Posterior cingulate gyrus (tissue), 11 donors: ENCODE measurements around the gene HCFC1.
"Not testable (repeated sequence)": the region's sequence is repeated elsewhere in the genome, so short reads cannot be mapped to it uniquely, and the experiment has no call there.

Experiments used
- DNase-seq, 10 donors: peaks; one replicate each; pipeline versions ENCODE4 v3.0.0 to v3.0.0-alpha.2; 2020 to 2021; ENCODE audit warnings: mixed read lengths in 3 of 10
- intact Hi-C: fragments of 100-400 bp; cut with DNase I; formaldehyde crosslinking; loops from one replicate; pipeline ENCODE4 v1.15.1; 2023

HCFC1 gene

DNA sequence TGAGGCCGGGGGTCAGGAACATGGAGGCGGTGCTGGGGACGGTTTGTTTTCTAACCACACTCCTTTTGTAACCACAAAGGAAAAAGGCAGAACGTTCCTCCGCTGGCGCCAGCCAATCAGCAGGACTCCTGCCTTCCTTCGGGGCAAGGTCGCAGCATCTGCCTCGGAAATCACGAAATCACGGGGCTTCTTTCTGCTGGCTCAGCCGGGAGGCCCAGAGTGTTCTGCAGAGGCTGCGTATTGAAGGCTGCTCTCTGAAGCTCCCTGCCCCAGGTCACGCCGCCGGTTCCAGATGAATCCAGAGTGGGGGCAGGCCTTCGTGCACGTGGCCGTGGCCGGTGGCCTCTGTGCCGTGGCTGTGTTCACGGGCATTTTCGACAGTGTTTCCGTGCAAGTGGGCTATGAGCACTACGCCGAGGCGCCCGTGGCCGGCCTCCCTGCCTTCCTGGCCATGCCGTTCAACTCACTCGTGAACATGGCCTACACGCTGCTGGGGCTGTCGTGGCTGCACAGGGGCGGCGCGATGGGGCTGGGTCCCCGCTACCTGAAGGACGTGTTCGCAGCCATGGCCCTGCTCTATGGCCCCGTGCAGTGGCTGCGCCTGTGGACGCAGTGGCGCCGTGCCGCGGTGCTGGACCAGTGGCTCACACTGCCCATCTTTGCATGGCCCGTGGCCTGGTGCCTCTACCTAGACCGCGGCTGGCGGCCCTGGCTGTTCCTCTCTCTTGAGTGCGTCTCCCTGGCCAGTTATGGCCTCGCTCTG, 10.3 kb upstream of the HCFC1 start:
- peak in 1 of 10 donors; percentile 83 for DNase-seq

DNA sequence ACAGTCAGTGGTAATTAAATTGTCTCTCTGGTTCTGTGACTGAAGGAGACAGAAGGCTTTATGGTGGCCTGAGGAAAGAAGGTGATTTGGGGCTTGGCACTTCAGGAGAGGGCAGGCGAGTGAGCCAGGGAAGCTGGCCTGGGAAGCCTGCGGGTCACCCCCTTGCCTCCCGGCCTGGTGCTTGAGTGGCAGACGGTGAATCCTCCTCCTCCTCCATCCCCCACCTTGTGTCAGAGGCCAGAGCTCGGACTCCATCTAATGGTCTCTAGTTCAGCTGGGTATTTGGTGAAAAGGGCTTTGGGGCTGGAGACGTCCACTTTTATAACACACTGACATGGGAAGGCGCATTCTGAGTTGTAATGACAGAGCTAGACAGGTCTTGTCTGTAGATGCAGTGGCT, 9.6 kb upstream of the HCFC1 start:
- DNase-seq = peak in 1 of 10 donors; percentile 59
- intact Hi-C loops = no loop called here

More for the DNA sequence above, 10.3 kb upstream of the HCFC1 start:
- intact Hi-C loops = no loop called here

DNA sequence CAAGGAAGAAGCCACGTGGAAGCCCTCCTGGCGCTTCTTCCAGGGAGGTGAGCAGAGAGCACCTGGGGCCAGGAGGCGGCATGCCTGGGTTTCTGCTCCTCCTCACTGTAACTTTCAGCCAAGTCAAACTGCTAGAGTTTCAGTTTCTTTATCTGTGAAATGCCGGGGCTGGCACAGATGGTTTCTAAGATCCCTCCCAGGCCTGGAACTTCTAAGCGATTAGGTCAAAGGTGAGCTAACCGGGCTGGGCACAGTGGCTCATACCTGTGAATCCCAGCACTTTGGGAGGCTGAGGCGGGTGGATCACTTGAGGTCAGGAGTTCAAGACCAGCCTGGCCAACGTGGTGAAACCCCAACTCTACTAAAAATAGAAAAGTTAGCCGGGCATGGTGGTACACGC, 8.8 kb upstream of the HCFC1 start:
- intact Hi-C loops, DNase-seq: not testable (repeated sequence)

DNA sequence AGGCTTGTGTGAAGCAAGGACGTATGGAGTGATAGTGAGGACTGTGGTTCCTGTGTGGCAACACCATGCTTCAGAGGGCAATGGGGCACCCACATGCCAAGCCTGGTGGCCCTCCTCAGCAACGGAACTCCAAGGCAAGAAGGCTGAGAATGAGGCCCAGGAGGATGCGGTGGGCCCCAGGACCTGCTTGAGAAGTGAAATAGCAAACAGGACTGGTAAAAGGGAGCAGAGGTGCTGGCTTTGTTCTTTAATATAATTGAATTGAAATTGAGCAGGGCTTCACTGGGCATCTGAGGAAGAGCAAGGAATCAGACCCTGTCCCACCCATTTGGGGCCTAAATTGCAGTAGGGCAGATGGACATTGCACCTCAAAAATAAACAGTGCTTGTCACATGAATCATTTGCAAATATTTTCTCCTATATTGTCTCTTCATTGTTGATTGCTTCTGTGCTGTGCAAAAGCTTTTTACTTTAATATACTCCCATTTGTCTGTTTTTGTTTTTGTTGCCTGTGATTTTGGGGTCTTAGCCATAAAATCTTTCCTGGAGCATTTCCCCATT, 3.2 kb upstream of the HCFC1 start:
- DNase-seq = no peak
- intact Hi-C loops = no loop called here

DNA sequence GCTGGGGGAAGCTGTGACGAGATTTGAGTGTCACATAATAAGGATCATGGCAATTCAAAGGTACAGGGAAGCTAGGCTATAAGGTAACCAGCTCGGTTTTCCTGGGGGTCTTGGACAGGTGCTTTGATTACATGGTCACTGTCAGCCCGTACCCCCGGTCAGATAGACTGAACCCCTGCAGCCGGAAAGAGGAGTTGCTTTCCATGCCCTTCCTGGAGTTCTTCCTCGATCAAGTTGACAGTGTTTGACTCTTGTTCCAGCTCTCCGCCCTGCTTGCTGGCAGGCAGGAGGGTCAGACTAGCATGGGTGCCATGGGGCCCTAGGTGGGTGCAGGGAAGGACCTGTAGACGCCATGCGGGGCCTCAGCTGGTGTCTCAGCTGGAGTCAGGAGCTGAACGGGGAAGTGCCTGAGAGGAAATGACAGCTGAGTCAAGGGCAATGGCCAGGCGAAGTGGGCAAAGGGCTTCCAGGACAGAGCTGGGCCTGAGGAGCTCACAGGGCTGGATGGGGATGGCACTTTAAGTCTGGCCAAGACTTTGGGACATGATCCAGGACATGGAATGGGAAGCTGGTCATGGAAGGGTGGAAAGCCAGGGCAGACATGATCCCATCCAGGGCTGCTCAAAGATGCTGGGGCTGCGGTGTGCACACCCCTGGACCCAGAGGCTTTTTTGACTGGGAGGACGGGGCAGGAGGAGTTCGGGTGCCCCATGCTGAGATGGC, 2.5 kb upstream of the HCFC1 start:
- peak in 1 of 10 donors; percentile 76 for DNase-seq
- intact Hi-C loops = no loop called here

DNA sequence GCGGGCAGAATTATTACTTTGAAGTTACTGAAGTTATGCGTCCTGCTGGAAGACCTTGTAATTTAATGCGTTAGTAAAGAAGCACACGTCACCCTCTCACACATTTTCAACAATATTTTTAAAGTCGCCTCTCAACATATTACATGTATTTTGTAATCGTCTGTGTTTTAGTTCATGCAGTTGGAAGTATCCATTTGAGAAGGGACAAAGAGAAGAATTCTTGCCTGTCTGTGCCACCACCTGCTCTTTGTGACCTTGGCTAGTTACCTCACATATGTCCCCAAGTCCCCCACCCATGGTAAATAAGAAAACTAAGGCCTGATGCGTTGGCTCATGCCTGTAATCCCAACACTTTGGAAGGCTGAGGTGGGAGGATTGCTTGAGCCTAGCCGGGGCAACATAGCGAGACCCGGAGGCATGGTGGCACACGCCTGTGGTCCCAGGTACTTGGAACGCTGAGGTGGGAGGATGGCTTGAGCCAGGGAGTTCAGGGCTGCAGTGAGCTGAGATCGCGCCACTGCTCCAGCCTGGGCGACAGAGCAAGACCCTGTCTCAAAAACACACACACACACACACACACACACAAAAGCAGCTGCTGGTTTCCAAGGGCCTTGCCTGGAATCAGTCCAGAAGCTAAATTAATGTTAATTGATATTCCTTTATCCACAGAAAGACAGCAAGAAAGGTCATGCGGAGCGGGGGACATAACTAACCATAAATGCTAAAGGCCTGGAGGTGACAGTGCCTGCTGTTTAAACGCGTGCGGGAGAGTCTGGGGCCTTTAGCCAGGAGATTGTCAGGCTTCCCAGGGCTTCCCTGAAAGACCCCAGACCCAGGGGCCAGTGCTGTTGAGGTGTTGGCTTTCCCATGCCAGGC, 1.7 kb upstream of the HCFC1 start:
- intact Hi-C loops = no loop called here
- DNase-seq = no peak

DNA sequence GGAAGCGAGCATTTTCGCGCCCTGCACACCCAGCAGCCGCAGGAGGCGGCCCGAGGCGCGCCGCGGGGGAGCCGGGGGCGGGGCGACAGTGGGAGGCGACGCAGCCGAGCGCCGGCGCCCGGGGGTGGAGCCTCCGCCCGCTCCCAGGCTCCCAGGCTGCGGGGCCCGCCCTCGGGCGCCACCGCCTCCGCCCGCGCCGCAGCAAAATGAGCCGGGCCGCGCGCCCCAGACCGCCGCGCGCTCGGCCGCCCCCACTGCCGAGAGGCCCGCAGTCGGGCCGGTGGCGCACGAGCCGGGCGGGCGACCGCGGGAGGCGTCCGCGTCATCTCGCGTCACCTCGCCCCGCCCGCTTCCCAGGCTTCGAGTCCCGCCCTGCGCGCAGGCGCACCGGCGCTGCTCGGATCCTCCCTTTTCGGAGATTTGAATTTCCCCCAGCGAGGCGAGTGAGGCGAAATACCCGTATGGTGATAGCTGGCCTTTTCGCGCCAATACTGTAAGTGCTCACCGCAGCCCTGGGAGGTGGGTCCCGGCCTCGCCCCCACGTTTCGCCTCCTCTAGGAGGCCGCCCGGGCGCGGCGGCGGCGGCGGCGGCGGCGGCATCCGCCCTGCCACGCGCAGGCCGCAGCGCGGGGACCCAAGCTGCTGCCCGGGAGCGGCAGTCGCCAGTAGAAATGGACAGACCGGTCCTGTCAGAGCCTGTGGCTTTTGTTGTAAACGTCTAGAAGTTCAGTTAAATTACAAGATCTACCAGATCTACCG, 929 bp upstream of the HCFC1 start, which contains the start of gene TMEM187:
TSS of gene TMEM187 (plus strand) at position 387 of the 759 bp plus-strand sequence. CDS start 9,309 bp downstream, outside the sequence.
- DNase-seq = peak; percentile 76 to 98 (median 83)
- intact Hi-C loops = no loop called here

DNA sequence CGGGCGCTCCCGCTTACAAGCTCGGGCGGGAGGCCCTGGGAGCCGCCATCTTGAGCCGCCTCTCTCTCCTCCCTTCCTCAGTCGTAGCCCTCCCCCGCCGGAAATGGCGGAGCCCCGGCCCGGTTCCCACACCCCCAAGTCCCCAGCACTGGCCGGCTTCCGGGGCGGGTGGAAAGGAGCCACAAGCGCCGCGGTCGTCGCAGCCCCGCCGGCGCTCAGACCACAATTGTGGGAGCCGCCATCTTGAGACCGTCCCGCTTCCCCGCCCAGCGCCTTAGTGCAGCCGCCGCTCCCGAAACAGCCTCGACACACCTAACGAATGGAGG, 531 bp downstream of the HCFC1 start:
- intact Hi-C loops = loop anchor here (2.0 kb wide), 1 partner anchor 42 kb away; no protein-coding TSS in a partner anchor
- DNase-seq = peak; percentile 78 to 98 (median 88)

DNA sequence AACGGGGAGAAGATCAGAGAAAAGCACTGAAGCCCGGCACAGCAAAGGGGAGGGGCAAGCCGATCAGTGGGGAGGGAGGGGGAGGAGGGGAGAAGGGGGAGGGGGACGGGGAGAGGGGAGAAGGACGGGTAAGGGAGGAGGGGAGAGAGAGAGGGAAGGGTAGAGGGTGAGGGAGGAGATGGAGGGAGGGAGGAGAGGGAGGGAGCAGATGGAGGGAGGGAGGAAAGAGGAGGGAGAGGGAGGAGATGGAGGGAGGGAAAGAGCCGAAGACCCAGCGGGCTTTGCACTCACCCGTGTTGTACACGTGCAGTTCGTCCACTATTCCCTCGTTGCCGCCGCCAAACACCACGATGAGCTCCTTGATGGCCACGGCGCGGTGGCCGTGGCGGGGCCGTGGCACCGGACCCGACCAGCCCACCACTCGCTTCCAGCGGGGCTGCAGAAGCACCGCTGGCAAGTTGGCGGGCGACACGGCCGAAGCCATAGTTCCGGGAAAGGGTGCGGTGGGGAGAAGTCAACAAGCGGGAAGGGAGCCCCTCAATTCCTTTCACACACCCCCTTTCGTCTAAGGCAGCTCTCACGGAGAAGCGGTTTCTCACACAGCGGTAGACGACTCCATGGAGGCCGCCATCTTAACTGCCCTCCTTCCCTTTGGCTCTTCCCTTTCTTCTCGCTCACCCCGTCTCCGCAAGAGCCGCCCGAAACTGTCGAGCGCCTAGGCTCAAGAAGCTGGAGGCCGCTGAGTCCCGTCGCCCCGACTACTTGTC, 1.1 kb downstream of the HCFC1 start:
- peak in 2 of 10 donors; percentile 24 to 87 for DNase-seq
- intact Hi-C loops = loop anchor here (2.0 kb wide), 1 partner anchor 42 kb away; no protein-coding TSS in a partner anchor

DNA sequence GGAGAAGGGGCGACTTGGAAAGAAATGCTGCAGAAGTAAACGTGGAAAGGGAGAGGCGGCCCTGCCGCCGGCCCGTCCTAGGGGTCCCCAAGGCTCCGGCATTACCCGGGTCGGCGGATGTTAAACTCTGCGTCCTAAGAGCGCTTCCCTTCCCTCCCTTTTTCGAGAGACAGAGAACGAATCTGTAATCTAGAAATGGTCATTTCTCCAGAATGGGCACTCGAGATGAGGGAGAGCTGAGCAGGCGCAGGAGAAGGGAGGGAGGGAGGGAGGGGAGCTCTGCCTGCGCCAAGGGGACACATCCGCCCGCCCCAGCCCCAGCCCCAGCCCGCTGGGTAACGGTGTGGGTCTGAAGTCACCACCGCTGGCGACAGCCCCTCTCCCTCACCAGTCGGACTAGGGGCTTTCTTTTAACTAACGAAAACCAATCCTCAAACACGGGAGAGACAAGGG, 1.7 kb downstream of the HCFC1 start:
- intact Hi-C loops = loop anchor here (2.0 kb wide), 1 partner anchor 41 kb away; no protein-coding TSS in a partner anchor
- DNase-seq = peak in 7 of 10 donors; percentile 33 to 92 (median 54)

DNA sequence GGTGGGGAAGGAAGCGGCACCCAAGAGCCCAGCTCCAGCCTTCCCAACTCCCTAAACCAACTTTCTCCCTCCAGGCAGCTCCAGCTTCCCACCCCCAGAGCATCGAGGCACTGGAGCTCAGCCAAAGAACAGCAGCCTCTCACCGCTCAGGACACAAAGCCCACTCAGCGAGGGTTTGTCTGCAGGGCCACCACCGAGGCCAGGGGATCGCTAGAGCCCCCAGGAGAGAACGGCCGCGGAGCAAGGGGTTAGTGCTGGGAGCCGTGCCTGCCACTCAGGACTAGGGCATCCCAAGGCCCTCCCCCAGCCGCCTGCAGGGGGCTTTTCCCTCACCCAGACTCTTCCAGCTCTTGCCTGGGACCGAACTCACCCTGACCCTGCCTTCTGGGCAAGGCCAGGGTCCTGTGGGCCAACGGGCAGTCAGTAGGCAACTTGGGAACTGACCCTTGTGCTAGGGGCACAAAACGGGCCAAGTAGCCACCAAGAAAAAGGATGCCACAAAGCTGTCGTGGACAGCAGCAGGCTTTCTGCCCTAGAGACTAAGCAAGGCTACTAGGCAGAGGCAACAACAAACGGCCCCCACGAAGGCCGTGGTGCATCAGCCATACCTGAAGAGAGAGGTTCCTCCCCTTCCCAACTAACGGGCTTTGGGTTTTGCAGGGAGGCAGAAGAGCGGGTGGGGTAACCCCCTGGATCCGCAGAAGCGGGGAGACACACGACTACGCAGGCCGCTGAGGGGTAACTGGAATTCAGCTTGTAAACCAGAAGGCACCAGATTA, 2.3 kb downstream of the HCFC1 start:
- DNase-seq = no peak
- intact Hi-C loops = no loop called here

DNA sequence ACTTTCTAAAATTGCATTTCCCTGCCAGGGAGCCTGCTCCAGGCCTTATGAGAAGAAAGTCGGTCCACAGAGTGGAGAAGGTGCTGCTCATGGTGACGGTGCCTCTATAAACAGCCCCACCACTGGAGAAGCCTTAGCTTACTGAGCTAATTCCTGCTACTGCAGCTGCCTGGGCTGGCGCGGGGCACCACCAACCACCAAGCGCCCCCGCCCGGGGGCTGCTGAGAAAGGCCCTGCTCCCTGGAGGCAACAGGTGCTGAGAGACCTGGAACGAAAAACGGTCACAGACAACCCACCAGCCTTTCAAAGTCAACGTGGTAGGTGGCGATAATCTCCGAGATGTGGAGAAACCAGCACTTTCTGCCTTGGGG, 2.9 kb downstream of the HCFC1 start:
- peak in 1 of 10 donors; percentile 27 for DNase-seq
- intact Hi-C loops = no loop called here

DNA sequence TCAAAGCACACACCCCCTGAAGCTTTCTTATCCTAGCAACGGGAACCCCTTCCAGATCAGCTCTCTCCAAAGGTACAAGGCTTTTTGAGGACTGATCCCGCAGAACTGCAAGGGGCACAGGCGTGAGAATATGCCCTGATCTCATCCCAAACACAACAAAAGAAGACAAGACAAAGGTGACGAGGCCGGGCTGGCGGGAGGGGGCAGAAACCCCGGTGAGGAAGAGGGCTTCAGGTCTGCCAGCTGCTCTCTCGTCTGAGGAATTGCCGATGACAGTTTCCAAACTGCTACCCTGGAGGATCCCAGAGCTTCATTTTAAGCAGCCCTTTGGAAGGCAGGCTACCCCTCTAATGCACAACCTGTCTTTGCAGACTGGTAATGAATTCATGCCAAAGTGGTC, 3.4 kb downstream of the HCFC1 start:
- DNase-seq = no peak
- intact Hi-C loops = no loop called here

DNA sequence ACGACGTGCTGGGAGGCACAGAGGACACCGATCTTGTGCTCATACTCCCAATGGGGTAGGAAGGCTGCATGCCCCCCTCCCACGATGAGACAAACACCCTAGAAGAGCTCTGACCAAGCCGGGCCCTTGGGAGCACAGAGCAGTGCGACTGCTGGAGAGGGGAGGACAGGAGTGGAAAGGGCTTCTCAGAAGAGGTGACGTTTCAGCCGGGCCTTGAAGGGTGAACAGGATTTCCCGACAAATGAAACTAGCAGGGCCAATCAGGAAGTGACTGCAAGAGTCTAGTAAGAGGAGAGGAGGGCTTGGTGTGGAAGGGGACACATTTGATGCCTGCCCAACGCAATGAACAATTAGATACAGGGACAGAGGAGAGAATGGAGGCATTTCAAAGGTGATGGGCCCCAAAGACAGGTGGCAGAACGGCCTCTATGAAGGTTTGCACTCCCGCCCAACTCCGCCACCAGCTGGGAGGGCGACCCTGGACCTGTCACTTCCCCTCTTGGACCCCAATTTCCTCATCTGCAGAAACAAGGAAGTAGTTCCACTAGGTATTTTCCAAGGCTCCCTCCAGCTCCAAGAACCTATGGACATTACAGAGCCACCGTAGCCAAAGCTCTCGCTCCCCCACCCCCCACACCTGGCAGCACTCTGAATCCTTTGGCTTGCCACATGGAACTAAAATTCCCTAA, 3.9 kb downstream of the HCFC1 start:
- intact Hi-C loops = no loop called here
- no peak for DNase-seq

DNA sequence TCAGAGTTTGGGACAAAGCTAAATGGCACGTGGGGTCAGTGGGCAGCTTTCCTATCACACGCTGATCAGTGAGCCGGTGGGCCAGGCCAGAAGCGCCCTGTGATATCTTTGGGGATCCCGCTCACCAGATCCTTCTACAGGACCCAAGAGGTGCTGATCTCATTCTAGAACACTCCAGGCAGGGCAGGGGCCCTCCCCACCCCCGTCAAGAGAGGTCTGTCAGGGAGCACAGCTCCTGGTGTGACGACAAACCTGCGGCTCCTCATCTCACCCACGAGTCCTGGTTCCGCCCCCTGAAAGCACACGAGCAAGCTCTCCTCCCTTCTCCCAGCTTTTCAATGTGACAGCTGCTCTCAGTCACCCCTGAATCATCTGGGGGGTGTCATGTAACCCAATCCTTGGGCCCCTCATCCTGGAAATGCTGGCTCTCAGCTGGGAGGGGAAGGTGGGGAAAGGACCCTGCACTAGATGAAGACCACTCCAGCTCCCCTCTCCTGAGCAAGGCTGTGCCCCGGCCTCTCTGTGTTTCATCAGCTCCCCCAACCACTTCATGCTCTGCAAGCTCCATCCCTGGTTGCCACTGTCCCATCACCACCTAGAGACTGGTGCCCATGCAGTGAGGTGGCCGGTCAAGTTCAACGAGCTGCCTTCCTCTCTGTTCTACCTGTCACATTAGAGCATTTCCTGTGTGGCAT, 4.6 kb downstream of the HCFC1 start:
- DNase-seq = no peak
- intact Hi-C loops = no loop called here

DNA sequence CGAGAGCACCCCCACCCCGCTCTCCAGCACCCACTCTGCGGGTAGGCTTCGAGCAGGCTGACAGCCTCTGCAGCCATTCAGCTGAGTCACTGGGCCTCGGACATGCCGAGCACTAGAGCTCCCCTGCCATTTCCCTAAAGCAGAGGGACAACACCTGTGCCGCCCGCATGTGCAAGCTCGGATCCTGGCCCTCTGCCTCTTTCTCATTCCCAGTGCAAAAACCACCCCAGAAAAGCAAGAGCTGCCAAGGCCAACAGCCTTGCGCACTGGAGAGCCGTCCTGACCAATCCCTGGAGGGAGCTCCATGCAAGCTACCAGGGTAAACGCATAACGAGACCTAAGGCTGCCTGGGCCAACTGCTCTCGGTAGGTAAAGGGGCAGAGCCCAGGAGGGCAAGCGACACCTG, 5.3 kb downstream of the HCFC1 start:
- peak in 5 of 10 donors; percentile 39 to 87 (median 45) for DNase-seq
- intact Hi-C loops = no loop called here

DNA sequence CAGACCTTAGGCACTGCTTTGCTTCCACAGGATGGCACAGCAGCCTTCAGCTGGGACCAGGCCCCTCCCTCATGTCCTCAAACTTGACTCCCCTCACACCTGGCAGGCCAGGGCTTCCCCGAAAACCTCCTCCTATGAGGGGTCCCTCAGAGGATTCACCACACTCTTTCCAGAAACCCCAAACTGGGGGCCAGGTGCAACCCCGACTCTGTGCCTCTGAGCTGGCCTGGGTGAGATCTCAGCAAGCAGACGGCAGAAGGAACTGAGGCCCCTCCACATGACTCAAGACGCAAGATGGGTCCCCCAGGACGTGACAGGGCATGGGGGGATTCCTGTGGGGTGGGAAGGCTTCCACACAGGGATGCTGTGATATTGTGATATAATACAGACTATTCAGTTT, 6.2 kb downstream of the HCFC1 start:
- DNase-seq = no peak
- intact Hi-C loops = no loop called here
